Measurements from ENCODE around the gene LDLRAD4.

LDLRAD4 gene

DNA sequence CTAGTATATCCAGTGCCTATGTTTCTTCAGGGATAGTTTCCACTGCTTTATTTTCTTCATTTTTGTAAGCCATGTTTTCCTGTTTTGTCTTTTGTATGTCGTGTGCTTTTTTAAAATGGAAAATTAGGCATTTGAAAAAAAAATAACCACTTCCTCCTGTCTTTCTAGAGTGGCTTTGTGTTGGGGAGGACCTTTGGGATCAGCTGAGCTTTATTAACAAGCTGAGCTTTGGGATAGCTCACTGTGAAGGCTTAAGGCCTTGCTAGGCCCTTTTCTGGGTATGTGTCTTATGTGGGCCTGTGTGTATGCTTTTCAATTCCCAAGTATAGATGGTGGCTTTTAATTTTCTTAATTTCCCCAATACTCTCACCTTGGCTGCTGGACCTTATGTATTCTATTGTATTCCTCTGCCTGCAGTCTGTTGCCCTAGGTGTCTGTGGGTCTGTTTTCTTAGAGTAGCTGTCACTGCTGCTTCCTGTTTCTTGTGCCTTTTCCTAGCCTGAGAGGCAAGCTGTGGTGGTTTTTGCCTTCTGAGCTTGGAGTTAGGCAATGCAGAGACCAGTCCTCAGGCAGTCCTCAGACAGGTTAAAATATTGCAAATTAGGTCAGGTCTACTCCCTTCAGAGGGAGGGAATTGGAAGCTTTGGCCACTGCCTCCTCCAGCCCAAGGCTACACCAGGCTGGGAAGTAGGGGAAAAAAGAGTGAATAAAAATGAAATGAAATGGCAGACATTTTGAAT, 134.7 kb downstream of the LDLRAD4 start:
- TF ChIP-seq, protein P1, sequence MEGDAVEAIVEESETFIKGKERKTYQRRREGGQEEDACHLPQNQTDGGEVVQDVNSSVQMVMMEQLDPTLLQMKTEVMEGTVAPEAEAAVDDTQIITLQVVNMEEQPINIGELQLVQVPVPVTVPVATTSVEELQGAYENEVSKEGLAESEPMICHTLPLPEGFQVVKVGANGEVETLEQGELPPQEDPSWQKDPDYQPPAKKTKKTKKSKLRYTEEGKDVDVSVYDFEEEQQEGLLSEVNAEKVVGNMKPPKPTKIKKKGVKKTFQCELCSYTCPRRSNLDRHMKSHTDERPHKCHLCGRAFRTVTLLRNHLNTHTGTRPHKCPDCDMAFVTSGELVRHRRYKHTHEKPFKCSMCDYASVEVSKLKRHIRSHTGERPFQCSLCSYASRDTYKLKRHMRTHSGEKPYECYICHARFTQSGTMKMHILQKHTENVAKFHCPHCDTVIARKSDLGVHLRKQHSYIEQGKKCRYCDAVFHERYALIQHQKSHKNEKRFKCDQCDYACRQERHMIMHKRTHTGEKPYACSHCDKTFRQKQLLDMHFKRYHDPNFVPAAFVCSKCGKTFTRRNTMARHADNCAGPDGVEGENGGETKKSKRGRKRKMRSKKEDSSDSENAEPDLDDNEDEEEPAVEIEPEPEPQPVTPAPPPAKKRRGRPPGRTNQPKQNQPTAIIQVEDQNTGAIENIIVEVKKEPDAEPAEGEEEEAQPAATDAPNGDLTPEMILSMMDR (conservative IDR thresholded peaks at IDR 0.05; ENCODE audit: low read depth, low read length) = no peak
- H3K4me3 ChIP-seq (ENCODE audit: low read depth, low read length) = no peak overlapping the region
- DNase-seq (ENCODE audit: low read depth) = no peak

DNA sequence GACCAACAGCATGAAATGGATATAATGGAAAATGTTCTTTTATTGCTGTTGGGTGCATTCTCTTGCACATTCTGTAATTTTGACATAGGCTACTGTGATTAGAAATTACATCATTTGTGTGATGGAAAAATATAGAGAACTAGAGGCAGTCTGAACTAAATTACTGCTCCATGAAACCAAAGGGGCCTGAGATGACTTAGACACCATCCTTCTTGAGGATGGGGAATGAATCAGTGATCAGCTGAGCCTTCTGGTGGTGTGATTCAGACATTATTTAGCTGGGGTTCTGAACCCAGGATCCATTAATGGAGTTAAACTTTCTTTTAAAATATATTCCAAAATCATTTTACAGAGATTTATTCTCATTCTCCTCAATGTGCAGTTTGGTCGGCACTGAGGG, 135.8 kb downstream of the LDLRAD4 start:
- TF ChIP-seq, protein P1 (conservative IDR thresholded peaks at IDR 0.05; ENCODE audit: low read depth, low read length) = no peak
- no peak overlapping the region for H3K4me3 ChIP-seq (ENCODE audit: low read depth, low read length)
- DNase-seq (ENCODE audit: low read depth) = no peak

DNA sequence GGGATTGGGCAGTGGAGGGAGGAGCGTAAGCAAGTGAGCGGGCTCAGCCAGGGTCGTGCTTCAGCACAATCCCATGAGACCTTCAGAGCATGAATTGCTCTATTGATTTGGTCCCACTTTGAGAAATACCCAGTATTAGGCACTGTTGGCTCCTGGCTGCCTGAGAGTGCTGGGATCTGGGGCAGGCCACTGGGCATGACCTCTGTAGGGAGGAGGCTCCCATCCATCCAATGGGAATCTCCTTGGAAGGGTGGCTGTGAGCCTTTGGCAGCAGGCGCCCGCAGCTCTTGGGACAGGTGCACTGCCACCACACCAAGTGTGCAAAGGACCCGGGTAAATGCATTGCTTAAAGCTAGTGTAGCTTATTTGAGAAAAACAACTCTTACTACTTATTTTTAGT, 137.5 kb downstream of the LDLRAD4 start:
- no peak overlapping the region for H3K4me3 ChIP-seq (ENCODE audit: low read depth, low read length)
- TF ChIP-seq, protein P1 (conservative IDR thresholded peaks at IDR 0.05; ENCODE audit: low read depth, low read length) = no peak
- no peak for DNase-seq (ENCODE audit: low read depth)

DNA sequence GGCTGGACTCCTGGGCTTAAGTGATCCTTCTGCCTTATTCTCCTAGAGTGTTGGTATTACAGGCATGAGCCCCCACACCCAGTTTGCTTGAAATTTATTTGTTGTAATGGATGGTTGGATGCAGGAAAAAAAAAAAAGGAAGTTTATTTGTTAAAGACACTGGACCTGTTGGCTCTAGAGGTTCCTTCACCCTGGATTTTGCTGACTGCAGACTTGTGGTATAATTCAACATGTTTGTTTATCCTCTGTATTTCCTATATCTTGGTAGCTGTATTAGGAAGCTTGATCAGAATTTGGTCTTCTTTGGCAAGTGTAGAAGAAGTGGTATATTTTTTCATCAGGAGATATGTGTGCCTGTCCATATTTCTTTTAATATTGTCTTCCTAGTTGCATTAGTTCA, 138.7 kb downstream of the LDLRAD4 start:
- no peak overlapping the region for H3K4me3 ChIP-seq (ENCODE audit: low read depth, low read length)
- TF ChIP-seq, protein P1 (conservative IDR thresholded peaks at IDR 0.05; ENCODE audit: low read depth, low read length) = no peak
- DNase-seq (ENCODE audit: low read depth) = no peak

GRCh38 chr18:13359210-13359609, 140.7 kb downstream of the LDLRAD4 start:
- DNase-seq (ENCODE audit: low read depth) = no peak
- H3K4me3 ChIP-seq (ENCODE audit: low read depth, low read length) = no peak overlapping the region
- TF ChIP-seq, protein P1 (conservative IDR thresholded peaks at IDR 0.05; ENCODE audit: low read depth, low read length) = no peak

DNA sequence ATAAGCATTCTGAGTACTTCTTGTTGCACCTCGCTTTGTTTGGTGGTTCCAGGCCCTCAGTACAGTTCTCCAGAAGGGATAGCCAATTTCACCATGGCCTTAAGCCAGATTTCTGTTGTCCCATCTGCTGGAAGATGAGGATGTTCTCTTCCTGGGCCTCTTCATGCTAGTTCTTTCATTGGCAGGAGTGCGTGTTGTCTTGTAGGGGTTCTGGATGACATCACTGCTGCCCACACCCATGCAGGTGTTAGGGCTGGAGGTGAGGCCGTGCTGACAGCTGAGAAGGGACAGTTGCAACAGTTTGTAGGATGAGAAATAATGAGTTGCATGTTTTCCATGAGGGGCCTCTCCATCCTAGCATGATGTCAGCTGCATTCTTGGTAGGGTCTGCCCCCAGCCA, 142.9 kb downstream of the LDLRAD4 start:
- no peak overlapping the region for H3K4me3 ChIP-seq (ENCODE audit: low read depth, low read length)
- DNase-seq (ENCODE audit: low read depth) = no peak
- TF ChIP-seq, protein P1 (conservative IDR thresholded peaks at IDR 0.05; ENCODE audit: low read depth, low read length) = no peak

GRCh38 chr18:13362051-13362450, 143.5 kb downstream of the LDLRAD4 start:
- TF ChIP-seq, protein P1 (conservative IDR thresholded peaks at IDR 0.05; ENCODE audit: low read depth, low read length) = no peak
- no peak overlapping the region for H3K4me3 ChIP-seq (ENCODE audit: low read depth, low read length)
- no peak for DNase-seq (ENCODE audit: low read depth)
